GM21360 (cell line): ENCODE results near the gene IKZF3.

Source experiments
- ATAC-seq: cut with Tn5 transposase; IDR thresholded peaks from one replicate; pipeline ENCODE4 v1.9.1; 2021; ENCODE audit warnings: mild to moderate bottlenecking, moderate library complexity; ENCODE audit not compliant: unreplicated experiment

The IKZF3 gene

GRCh38 chr17:39818358-39819000, 45.6 kb downstream of the IKZF3 start:
- ATAC-seq: no peak

- no peak for ATAC-seq
Observed at GRCh38 chr17:39816272-39816671, 47.8 kb downstream of the IKZF3 start.

GRCh38 chr17:39814497-39814896, 49.6 kb downstream of the IKZF3 start:
- no peak for ATAC-seq

- no peak for ATAC-seq
Observed at GRCh38 chr17:39813631-39814030, 50.5 kb downstream of the IKZF3 start.

- no peak for ATAC-seq
Observed at GRCh38 chr17:39812466-39812865, 51.6 kb downstream of the IKZF3 start.

GRCh38 chr17:39810939-39811728, 53.0 kb downstream of the IKZF3 start:
- ATAC-seq: no peak

GRCh38 chr17:39809221-39809620, 54.9 kb downstream of the IKZF3 start:
- no peak for ATAC-seq

- ATAC-seq: no peak
Observed at GRCh38 chr17:39808409-39808997, 55.6 kb downstream of the IKZF3 start.

GRCh38 chr17:39804839-39805238, 59.3 kb downstream of the IKZF3 start:
- ATAC-seq: no peak

GRCh38 chr17:39801055-39801454, 63.1 kb downstream of the IKZF3 start:
- ATAC-seq: no peak

- no peak for ATAC-seq
Observed at GRCh38 chr17:39800540-39800939, 63.6 kb downstream of the IKZF3 start.

GRCh38 chr17:39799395-39799794, 64.7 kb downstream of the IKZF3 start:
- no peak for ATAC-seq

GRCh38 chr17:39794249-39794970, 69.7 kb downstream of the IKZF3 start:
- peak; percentile 74 for ATAC-seq

GRCh38 chr17:39793301-39793872, 70.7 kb downstream of the IKZF3 start:
- ATAC-seq: no peak

- ATAC-seq: no peak
Observed at GRCh38 chr17:39792526-39793221, 71.4 kb downstream of the IKZF3 start.

- no peak for ATAC-seq
Observed at GRCh38 chr17:39791111-39791992, 72.8 kb downstream of the IKZF3 start.

GRCh38 chr17:39787743-39788484, 76.2 kb downstream of the IKZF3 start:
- no peak for ATAC-seq

- no peak for ATAC-seq
Observed at GRCh38 chr17:39787041-39787440, 77.1 kb downstream of the IKZF3 start.

GRCh38 chr17:39782980-39783379, 81.1 kb downstream of the IKZF3 start:
- ATAC-seq: no peak
